Gastrocnemius medialis (tissue), 4 donors: ENCODE results near the gene FBXL16.

ENCODE experiments used
- CTCF ChIP-seq, 5 experiments: fragments of 450-650 bp in 3 of 5; fragments of 200-600 bp in 2 of 5; sonication (generic) in 2 of 5; IDR thresholded peaks in 4 of 5; conservative IDR thresholded peaks in 1 of 5; 1 replicate in 4 of 5; 2 replicates in 1 of 5; pipeline ENCODE4 v1.5.1; 2016 to 2019; ENCODE audit warnings: antibody characterized with exemption in 5 of 5, mild to moderate bottlenecking in 3 of 5, moderate library complexity in 3 of 5
- POLR2A ChIP-seq, 2 donors: fragments of 450-650 bp; IDR thresholded peaks; one replicate each; pipeline ENCODE4 v1.6.1; 2017; ENCODE audit warnings: antibody characterized with exemption in 2 of 2, mild to moderate bottlenecking in 2 of 2, moderate library complexity in 2 of 2

- TF ChIP-seq CTCF (IDR thresholded peaks at IDR 0.05 in 4 of 5, conservative IDR thresholded peaks at IDR 0.05 in 1 of 5) (no peak), POLR2A (IDR thresholded peaks at IDR 0.05) (no peak)
Measured at GRCh38 chr16:676913-677312, 28.7 kb downstream of the FBXL16 start.
